HepG2 (cell line): Measurements from ENCODE around the gene CYSRT1. TPM values are rescaled to one million over a fixed set of nuclear protein-coding genes. Genes with fewer than 3 reads are reported as not detected.

ENCODE experiments used
- GABPB1 ChIP-seq: IDR thresholded peaks from 2 replicates; pipeline ENCODE4 v1.6.1; 2016; ENCODE audit warnings: mild to moderate bottlenecking, missing genetic modification reagents, moderate library complexity, missing compliant biosample characterization
- HNRNPL ChIP-seq: fragments of 200-400 bp; formaldehyde crosslinking; IDR thresholded peaks from 2 replicates; pipeline ENCODE4 v1.6.1; 2017; ENCODE audit warnings: mild to moderate bottlenecking, low read depth, low read length
- MXD1 ChIP-seq: sonication (generic); formaldehyde crosslinking; IDR thresholded peaks from 2 replicates; pipeline ENCODE4 v1.4.0; 2020; ENCODE audit warnings: mild to moderate bottlenecking, missing genetic modification reagents
- MXD4 ChIP-seq: IDR thresholded peaks from 2 replicates; pipeline ENCODE4 v1.6.1; 2016; ENCODE audit warnings: mild to moderate bottlenecking, missing biosample characterization, missing genetic modification reagents
- NFE2L1 ChIP-seq: sonication (generic); formaldehyde crosslinking; IDR thresholded peaks from 2 replicates; pipeline ENCODE4 v1.4.0; 2020; ENCODE audit warnings: missing genetic modification reagents, mild to moderate bottlenecking, borderline replicate concordance
- POLR2A ChIP-seq, 2 experiments: IDR thresholded peaks; 2 replicates each; pipeline ENCODE4 v1.6.1; 2011; ENCODE audit warnings: low read depth in 2 of 2, low read length in 2 of 2, mild to moderate bottlenecking in 1 of 2, moderate library complexity in 1 of 2; ENCODE audit not compliant: insufficient read depth in 1 of 2
- SRY ChIP-seq: sonication (generic); formaldehyde crosslinking; IDR thresholded peaks from 2 replicates; pipeline ENCODE4 v1.8.0; 2022; ENCODE audit warnings: mild to moderate bottlenecking, missing genetic modification reagents
- ZBTB1 ChIP-seq: sonication (generic); formaldehyde crosslinking; IDR thresholded peaks from 2 replicates; pipeline ENCODE4 v1.4.0; 2020; ENCODE audit warnings: missing genetic modification reagents, borderline replicate concordance
- ZBTB20 ChIP-seq: sonication (generic); formaldehyde crosslinking; IDR thresholded peaks from 2 replicates; pipeline ENCODE4 v1.8.1; 2023; ENCODE audit warnings: missing genetic modification reagents, low read depth, mild to moderate bottlenecking, borderline replicate concordance
- ZGPAT ChIP-seq: IDR thresholded peaks from 2 replicates; pipeline ENCODE4 v1.6.1; 2016; ENCODE audit warnings: mild to moderate bottlenecking
- ZMAT3 ChIP-seq: sonication (generic); formaldehyde crosslinking; conservative IDR thresholded peaks from 2 replicates; pipeline ENCODE4 v1.7.0; 2021; ENCODE audit warnings: missing genetic modification reagents
- ZNF101 ChIP-seq: sonication (generic); formaldehyde crosslinking; IDR thresholded peaks from 2 replicates; pipeline ENCODE4 v1.4.0; 2020; ENCODE audit warnings: mild to moderate bottlenecking, low read depth, missing genetic modification reagents, borderline replicate concordance
- ZNF138 ChIP-seq: sonication (generic); formaldehyde crosslinking; IDR thresholded peaks from 2 replicates; pipeline ENCODE4 v1.5.0; 2020; ENCODE audit warnings: mild to moderate bottlenecking, low read depth, missing genetic modification reagents
- ZNF552 ChIP-seq: sonication (generic); formaldehyde crosslinking; IDR thresholded peaks from 2 replicates; pipeline ENCODE4 v1.9.0; 2022; ENCODE audit warnings: missing genetic modification reagents, mild to moderate bottlenecking, borderline replicate concordance
- ZNF564 ChIP-seq: sonication (generic); formaldehyde crosslinking; IDR thresholded peaks from 2 replicates; pipeline ENCODE4 v1.8.1; 2023; ENCODE audit warnings: mild to moderate bottlenecking, missing genetic modification reagents
- ZNF605 ChIP-seq: sonication (generic); formaldehyde crosslinking; IDR thresholded peaks from 2 replicates; pipeline ENCODE4 v1.8.0; 2022; ENCODE audit warnings: mild to moderate bottlenecking, missing genetic modification reagents
- ZNF703 ChIP-seq: sonication (generic); formaldehyde crosslinking; IDR thresholded peaks from 2 replicates; pipeline ENCODE4 v1.5.1; 2020; ENCODE audit warnings: missing genetic modification reagents, mild to moderate bottlenecking, moderate library complexity, borderline replicate concordance
- polyA plus RNA-seq, 8 experiments: library from polyadenylated mRNA; depleted of rRNA in 3 of 8; stranded (reverse) in 7 of 8; unstranded in 1 of 8; fragments of >200 nt; fragmentation: Illumina TruSeq in 4 of 8; extraction: Trizol in 4 of 8; gene quantifications; 2 replicates each; pipeline versions ENCODE4 v1.2.1 to v1.2.3, GENCODE V29; 2011 to 2016; ENCODE audit warnings: low read depth in 4 of 8, missing spikeins in 1 of 8, mixed read lengths in 1 of 8; ENCODE audit not compliant: insufficient read depth in 1 of 8
- total RNA-seq, 5 experiments: library from RNA; depleted of rRNA; stranded (reverse); fragments of >200 nt; fragmentation: Illumina TruSeq; extraction: Trizol; gene quantifications; 2 replicates each; pipeline ENCODE4 v1.2.3, GENCODE V29; 2016; ENCODE audit warnings: low read depth in 1 of 5
- TF ChIP-seq, protein P1 (sequence below): sonication (generic); formaldehyde crosslinking; IDR thresholded peaks from 2 replicates; pipeline ENCODE4 v1.4.0; 2020; ENCODE audit warnings: missing genetic modification reagents, mild to moderate bottlenecking, borderline replicate concordance
- TF ChIP-seq, protein P2 (sequence below): sonication (generic); formaldehyde crosslinking; conservative IDR thresholded peaks from 2 replicates; pipeline ENCODE4 v1.8.1; 2023; ENCODE audit warnings: missing genetic modification reagents
- TF ChIP-seq, protein P3 (sequence below): sonication (generic); formaldehyde crosslinking; IDR thresholded peaks from 2 replicates; pipeline ENCODE4 v1.8.1; 2023; ENCODE audit warnings: mild to moderate bottlenecking, moderate library complexity, missing genetic modification reagents
- TF ChIP-seq, protein P4 (sequence below): sonication (generic); formaldehyde crosslinking; IDR thresholded peaks from 2 replicates; pipeline ENCODE4 v1.8.0; 2022; ENCODE audit warnings: mild to moderate bottlenecking, missing genetic modification reagents, moderate library complexity

Gene CYSRT1
- total and polyA plus RNA-seq, 2 of the 13 experiments (the other 11 are each of a cell fraction or from before 2014, with no cell fraction given), result 1.5 to 2.1 TPM

GRCh38 chr9:137222190-137223077 is 2.5 kb upstream of the CYSRT1 start, which contains the start of gene RNF208 (continued):
- peak; percentile 44; the same call in 1 of the 2 replicates for TF ChIP-seq ZGPAT (CRISPR knock-in tag)
- peak; percentile 44; the same call in 1 of the 2 replicates for TF ChIP-seq ZNF605 (CRISPR knock-in tag)
- TF ChIP-seq ZBTB1 (CRISPR knock-in tag), result 0 out of 2 replicates have a peak, but pooled peaks have one; percentile 34
- TF ChIP-seq GABPB1 (CRISPR knock-in tag), result peak; percentile 63; the same call in 1 of the 2 replicates
- TF ChIP-seq POLR2A (IDR thresholded peaks at IDR 0.05; ENCODE audit: insufficient read depth in 1 of 2, low read depth in 2 of 2, low read length in 2 of 2), result peak in 1 of 2 experiments; percentile 21; a peak in 1 of 4 replicates
- peak; percentile 21; the same call in 1 of the 2 replicates for TF ChIP-seq MXD1 (CRISPR knock-in tag)
- TF ChIP-seq ZNF552 (CRISPR knock-in tag), result no peak
- TF ChIP-seq, protein P1, sequence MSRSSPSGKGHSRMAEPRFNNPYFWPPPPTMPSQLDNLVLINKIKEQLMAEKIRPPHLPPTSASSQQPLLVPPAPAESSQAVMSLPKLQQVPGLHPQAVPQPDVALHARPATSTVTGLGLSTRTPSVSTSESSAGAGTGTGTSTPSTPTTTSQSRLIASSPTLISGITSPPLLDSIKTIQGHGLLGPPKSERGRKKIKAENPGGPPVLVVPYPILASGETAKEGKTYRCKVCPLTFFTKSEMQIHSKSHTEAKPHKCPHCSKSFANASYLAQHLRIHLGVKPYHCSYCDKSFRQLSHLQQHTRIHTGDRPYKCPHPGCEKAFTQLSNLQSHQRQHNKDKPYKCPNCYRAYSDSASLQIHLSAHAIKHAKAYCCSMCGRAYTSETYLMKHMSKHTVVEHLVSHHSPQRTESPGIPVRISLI, result no peak
- TF ChIP-seq ZNF703 (CRISPR knock-in tag), result peak; percentile 32; the same call in 1 of the 2 replicates
- TF ChIP-seq MXD4 (CRISPR knock-in tag), result no peak
- TF ChIP-seq HNRNPL, result 0 out of 2 replicates have a peak, but pooled peaks have one; percentile 35
- TF ChIP-seq, protein P2, sequence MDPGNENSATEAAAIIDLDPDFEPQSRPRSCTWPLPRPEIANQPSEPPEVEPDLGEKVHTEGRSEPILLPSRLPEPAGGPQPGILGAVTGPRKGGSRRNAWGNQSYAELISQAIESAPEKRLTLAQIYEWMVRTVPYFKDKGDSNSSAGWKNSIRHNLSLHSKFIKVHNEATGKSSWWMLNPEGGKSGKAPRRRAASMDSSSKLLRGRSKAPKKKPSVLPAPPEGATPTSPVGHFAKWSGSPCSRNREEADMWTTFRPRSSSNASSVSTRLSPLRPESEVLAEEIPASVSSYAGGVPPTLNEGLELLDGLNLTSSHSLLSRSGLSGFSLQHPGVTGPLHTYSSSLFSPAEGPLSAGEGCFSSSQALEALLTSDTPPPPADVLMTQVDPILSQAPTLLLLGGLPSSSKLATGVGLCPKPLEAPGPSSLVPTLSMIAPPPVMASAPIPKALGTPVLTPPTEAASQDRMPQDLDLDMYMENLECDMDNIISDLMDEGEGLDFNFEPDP (CRISPR knock-in tag), result no peak
- TF ChIP-seq, protein P3, sequence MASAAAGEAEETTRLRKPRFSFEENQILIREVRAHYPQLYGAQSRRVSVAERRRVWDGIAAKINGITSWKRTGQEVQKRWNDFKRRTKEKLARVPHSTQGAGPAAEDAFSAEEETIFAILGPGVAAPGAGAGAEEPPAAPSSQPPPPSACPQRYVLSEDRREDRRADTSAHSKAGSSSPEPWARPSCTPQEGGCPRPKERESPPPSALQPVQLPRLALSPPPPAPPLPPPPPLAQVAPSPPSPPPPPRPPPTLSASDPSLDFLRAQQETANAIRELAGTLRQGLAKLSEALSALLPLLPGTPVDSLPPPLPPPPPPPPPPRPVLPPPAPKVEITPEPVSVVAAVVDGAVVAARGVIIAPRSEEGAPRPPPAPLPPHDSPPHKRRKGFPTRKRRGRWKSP (CRISPR knock-in tag), result peak; percentile 68; the same call in 1 of the 2 replicates
- 0 out of 2 replicates have a peak, but pooled peaks have one; percentile 15 for TF ChIP-seq ZBTB20
- TF ChIP-seq ZMAT3 (CRISPR knock-in tag), result 0 out of 2 replicates have a peak, but pooled peaks have one; percentile 25
- TF ChIP-seq ZNF564 (CRISPR knock-in tag), result peak; percentile 86; the same call in 1 of the 2 replicates
- TF ChIP-seq ZNF101 (CRISPR knock-in tag), result no peak
- peak; percentile 51; the same call in 1 of the 2 replicates for TF ChIP-seq NFE2L1
- peak; percentile 47; the same call in 1 of the 2 replicates for TF ChIP-seq SRY (CRISPR knock-in tag)
- TF ChIP-seq, protein P4, sequence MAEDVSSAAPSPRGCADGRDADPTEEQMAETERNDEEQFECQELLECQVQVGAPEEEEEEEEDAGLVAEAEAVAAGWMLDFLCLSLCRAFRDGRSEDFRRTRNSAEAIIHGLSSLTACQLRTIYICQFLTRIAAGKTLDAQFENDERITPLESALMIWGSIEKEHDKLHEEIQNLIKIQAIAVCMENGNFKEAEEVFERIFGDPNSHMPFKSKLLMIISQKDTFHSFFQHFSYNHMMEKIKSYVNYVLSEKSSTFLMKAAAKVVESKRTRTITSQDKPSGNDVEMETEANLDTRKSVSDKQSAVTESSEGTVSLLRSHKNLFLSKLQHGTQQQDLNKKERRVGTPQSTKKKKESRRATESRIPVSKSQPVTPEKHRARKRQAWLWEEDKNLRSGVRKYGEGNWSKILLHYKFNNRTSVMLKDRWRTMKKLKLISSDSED (CRISPR knock-in tag), result 0 out of 2 replicates have a peak, but pooled peaks have one; percentile 31
- 0 out of 2 replicates have a peak, but pooled peaks have one; percentile 29 for TF ChIP-seq ZNF138
